OCI-LY7 (cell line): ENCODE measurements around the gene PTPRM. TPM values are rescaled to one million over a fixed set of nuclear protein-coding genes. Genes with fewer than 3 reads are reported as not detected.

ENCODE experiments used
- BruUV-seq: library from RNA; stranded (reverse); fragments of 400-500 nt; replicated peaks from 2 replicates; lab custom pipeline; 2021; lab: Mats Ljungman, UMichigan
- CTCF ChIA-PET: fragments of 300-600 bp; sonication (Branson Sonifier 250); formaldehyde crosslinking; loops from one replicate; lab custom pipeline; 2022; ENCODE audit warnings: antibody characterized with exemption; ENCODE audit not compliant: unreplicated experiment; lab: Charles Lee
- POLR2A ChIA-PET: fragments of 300-600 bp; sonication (Branson Sonifier 250); formaldehyde crosslinking; loops from one replicate; lab custom pipeline; 2022; ENCODE audit warnings: antibody characterized with exemption; lab: Charles Lee
- DNase-seq: peaks from one replicate; pipeline ENCODE4 v3.0.0-alpha.2; 2015; ENCODE audit warnings: low spot score
- H2AFZ ChIP-seq: fragments of 200-600 bp; sonication (generic), shearing (Covaris generic); 2 replicates; pipeline ENCODE4 v1.6.1; 2014; ENCODE audit warnings: mild to moderate bottlenecking, antibody characterized with exemption, low read length, moderate library complexity
- H3K27ac ChIP-seq: fragments of 200-600 bp; sonication (generic); 2 replicates; pipeline ENCODE4 v1.5.1; 2014; ENCODE audit warnings: mixed run types, low read depth, mild to moderate bottlenecking, moderate library complexity, low read length, inconsistent platforms; ENCODE audit not compliant: poor library complexity, severe bottlenecking
- H3K36me3 ChIP-seq: fragments of 200-600 bp; sonication (generic); 2 replicates; pipeline ENCODE4 v1.6.1; 2014; ENCODE audit warnings: mild to moderate bottlenecking, antibody characterized with exemption, low read length, moderate library complexity, mixed read lengths; ENCODE audit not compliant: insufficient read depth
- H3K4me1 ChIP-seq: fragments of 200-600 bp; sonication (generic); 2 replicates; pipeline ENCODE4 v1.5.1; 2014; ENCODE audit warnings: mild to moderate bottlenecking, low read length; ENCODE audit not compliant: insufficient read depth, poor library complexity, severe bottlenecking
- H3K4me2 ChIP-seq: fragments of 200-600 bp; sonication (generic); 2 replicates; pipeline ENCODE4 v1.6.1; 2014; ENCODE audit warnings: mild to moderate bottlenecking, low read length
- H3K4me3 ChIP-seq: fragments of 200-600 bp; sonication (generic); 2 replicates; pipeline ENCODE4 v1.5.1; 2014; ENCODE audit warnings: mild to moderate bottlenecking, low read depth, low read length; ENCODE audit not compliant: poor library complexity, severe bottlenecking
- H3K79me2 ChIP-seq: fragments of 200-600 bp; sonication (generic); 2 replicates; pipeline ENCODE4 v1.6.1; 2016; ENCODE audit warnings: low read depth, mild to moderate bottlenecking, low read length, moderate library complexity, mixed read lengths; ENCODE audit not compliant: insufficient read depth
- H3K9me2 ChIP-seq: fragments of 200-600 bp; sonication (generic); 2 replicates; pipeline ENCODE4 v1.6.1; 2016; ENCODE audit warnings: mild to moderate bottlenecking, low read length, mixed read lengths; ENCODE audit not compliant: insufficient read depth
- H3K9me3 ChIP-seq: fragments of 200-600 bp; sonication (generic); 2 replicates; pipeline ENCODE4 v1.6.1; 2014; ENCODE audit warnings: mild to moderate bottlenecking, mixed run types, low read length, mixed read lengths
- H4K20me1 ChIP-seq: fragments of 200-600 bp; sonication (generic); 2 replicates; pipeline ENCODE4 v1.6.1; 2014; ENCODE audit warnings: mild to moderate bottlenecking, antibody characterized with exemption, low read length, moderate library complexity, mixed read lengths; ENCODE audit not compliant: insufficient read depth
- CTCF ChIP-seq: fragments of 200-600 bp; sonication (generic); conservative IDR thresholded peaks from 2 replicates; pipeline ENCODE4 v1.5.1; 2014; ENCODE audit warnings: mild to moderate bottlenecking, antibody characterized with exemption, low read length, moderate library complexity, mixed read lengths
- EZH2phosphoT487 ChIP-seq: fragments of 200-600 bp; sonication (generic); IDR thresholded peaks from 2 replicates; pipeline ENCODE4 v1.6.1; 2018; ENCODE audit warnings: low read depth, borderline replicate concordance, mild to moderate bottlenecking, mixed run types, antibody characterized with exemption, low read length, moderate library complexity, mixed read lengths
- intact Hi-C: fragments of 100-400 bp; cut with micrococcal nuclease; formaldehyde crosslinking; loops from one replicate; pipeline ENCODE4 v1.10.0; 2022; ENCODE audit not compliant: unreplicated experiment
- total RNA-seq, 2 experiments: library from RNA; depleted of rRNA in 1 of 2; stranded (reverse); fragments of >200 nt in 1 of 2; shearing (Covaris generic) in 1 of 2; gene quantifications; 2 replicates each; pipeline ENCODE4 v1.2.3, GENCODE V29; 2014 to 2022

The PTPRM gene
- total RNA-seq, 2 experiments from 2014 or later = not detected

- H3K36me3 ChIP-seq = no peaks in the 10 kb centered on the region
- no peak overlapping the region for H2AFZ ChIP-seq
- H3K4me3 ChIP-seq = no peak overlapping the region
- no peaks in the 10 kb centered on the region for H3K4me1 ChIP-seq
- no peaks in the 10 kb centered on the region for H3K9me2 ChIP-seq
- CTCF ChIA-PET = no interaction called here
- POLR2A ChIA-PET = no interaction called here
- no peak for TF ChIP-seq CTCF
- no peak for TF ChIP-seq EZH2phosphoT487
- no peak overlapping the region for H3K4me2 ChIP-seq
- no TSS peak for BruUV-seq
- DNase-seq = no peak
- no peaks in the 10 kb centered on the region for H3K9me3 ChIP-seq
- intact Hi-C loops = no loop called here
- H3K27ac ChIP-seq = no peak overlapping the region
- no peaks in the 10 kb centered on the region for H3K79me2 ChIP-seq
- H4K20me1 ChIP-seq = no peaks in the 10 kb centered on the region
Measured at GRCh38 chr18:8277270-8277669, 710.2 kb downstream of the PTPRM start.

DNA sequence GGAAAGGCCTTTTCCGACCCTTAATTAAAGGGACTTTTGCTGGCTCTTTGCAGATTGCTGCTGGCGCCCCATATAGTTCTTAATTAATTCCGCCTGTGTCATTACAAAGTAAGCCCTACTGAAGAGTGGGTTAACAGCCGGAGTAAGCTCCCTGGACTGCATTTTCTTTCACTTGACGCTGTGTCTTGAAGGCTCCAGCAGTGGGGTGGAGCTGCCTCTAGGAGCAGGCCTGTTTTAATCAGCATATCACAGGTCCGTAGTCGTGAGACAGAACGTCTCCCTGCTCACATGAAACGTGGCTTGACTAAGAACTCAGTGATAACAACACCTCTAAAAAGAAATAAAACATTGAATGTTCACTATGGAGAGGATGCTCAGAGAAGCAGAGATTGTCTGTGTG, 712.2 kb downstream of the PTPRM start:
- no peak overlapping the region for H2AFZ ChIP-seq
- H3K4me3 ChIP-seq = no peak overlapping the region
- no peaks in the 10 kb centered on the region for H3K36me3 ChIP-seq
- H3K4me2 ChIP-seq = no peak overlapping the region
- no peaks in the 10 kb centered on the region for H4K20me1 ChIP-seq
- H3K9me2 ChIP-seq = no peaks in the 10 kb centered on the region
- ChIA-PET CTCF (no interaction called here), POLR2A (no interaction called here)
- no peaks in the 10 kb centered on the region for H3K4me1 ChIP-seq
- H3K9me3 ChIP-seq = no peaks in the 10 kb centered on the region
- intact Hi-C loops = no loop called here
- TF ChIP-seq EZH2phosphoT487 = no peak
- TF ChIP-seq CTCF = no peak
- no TSS peak for BruUV-seq
- no peak overlapping the region for H3K27ac ChIP-seq
- no peak for DNase-seq
- no peaks in the 10 kb centered on the region for H3K79me2 ChIP-seq

GRCh38 chr18:8279781-8280330, 712.7 kb downstream of the PTPRM start:
- Histone ChIP-seq H3K9me2 (no peaks in the 10 kb centered on the region), H3K4me3 (no peak overlapping the region), H2AFZ (no peak overlapping the region), H4K20me1 (no peaks in the 10 kb centered on the region), H3K4me1 (no peaks in the 10 kb centered on the region), H3K36me3 (no peaks in the 10 kb centered on the region), H3K4me2 (no peak overlapping the region), H3K79me2 (no peaks in the 10 kb centered on the region), H3K27ac (no peak overlapping the region), H3K9me3 (no peaks in the 10 kb centered on the region)
- ChIA-PET CTCF (no interaction called here), POLR2A (no interaction called here)
- no peak for DNase-seq
- no peak for TF ChIP-seq EZH2phosphoT487
- intact Hi-C loops = no loop called here
- BruUV-seq = no TSS peak
